NCI-H2196 treated with DMSO at 0.1 percent for 48 hours (cell line): ENCODE measurements around the gene BARX2.
A peak's percentile ranks its signal among the peaks of the same experiment; 100 is the strongest.
"Not testable (repeated sequence)": the region's sequence is repeated elsewhere in the genome, so short reads cannot be mapped to it uniquely, and the experiment has no call there.

ENCODE experiments used
- DNase-seq: peaks from one replicate; lab custom pipeline; 2025; ENCODE audit not compliant: unreplicated experiment; lab: John Stamatoyannopoulos, UW

BARX2 gene

DNA sequence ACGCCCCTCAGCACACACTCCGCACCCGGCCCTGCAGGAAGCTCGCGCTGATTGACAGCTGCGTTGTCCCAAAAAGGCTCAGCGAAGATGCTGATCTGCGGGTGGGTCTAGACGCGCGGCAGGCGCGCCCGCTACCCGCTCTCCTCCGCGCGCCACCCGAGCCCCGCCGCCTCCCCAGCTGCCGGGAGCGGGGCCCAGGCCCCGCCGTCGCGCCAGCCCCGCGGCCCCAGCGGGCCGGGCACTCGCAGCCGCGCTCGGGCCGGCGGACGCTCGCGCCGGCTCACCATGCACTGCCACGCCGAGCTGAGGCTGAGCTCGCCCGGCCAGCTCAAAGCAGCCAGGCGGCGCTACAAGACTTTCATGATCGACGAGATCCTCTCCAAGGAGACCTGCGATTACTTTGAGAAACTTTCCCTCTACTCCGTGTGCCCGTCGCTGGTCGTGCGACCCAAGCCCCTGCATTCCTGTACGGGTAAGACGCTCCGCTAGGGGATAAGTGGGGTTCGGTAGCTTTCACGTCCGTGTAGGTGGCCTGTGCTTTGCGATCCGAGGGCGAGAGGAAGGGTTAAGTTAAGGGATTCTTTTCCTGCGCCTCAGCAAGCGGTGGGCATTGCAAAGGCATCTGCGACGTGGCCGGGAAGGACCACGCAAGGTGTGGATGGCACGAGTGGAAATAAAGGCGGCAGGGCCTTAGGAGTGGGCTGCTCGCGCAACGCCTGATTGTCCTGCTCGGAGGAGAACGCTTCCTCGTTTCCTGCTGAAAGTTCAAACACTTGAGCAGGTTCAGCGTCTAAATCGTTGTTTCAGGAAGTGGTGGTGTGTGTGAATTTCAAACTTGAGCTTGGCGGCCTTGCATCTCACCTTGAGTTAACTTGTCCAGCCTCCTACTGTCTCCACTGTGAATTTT is at the start of gene BARX2:
Gene BARX2 (plus strand): TSS at position 98 of the 907 bp plus-strand sequence. CDS start 188 bp downstream, at position 286.
- DNase-seq, result peak; percentile 59

- DNase-seq, result no peak
These were observed 48.7 kb upstream of the BARX2 start for GRCh38 chr11:129326921-129327320.

GRCh38 chr11:129327708-129328107 is 47.9 kb upstream of the BARX2 start:
- not testable (repeated sequence) for DNase-seq

DNA sequence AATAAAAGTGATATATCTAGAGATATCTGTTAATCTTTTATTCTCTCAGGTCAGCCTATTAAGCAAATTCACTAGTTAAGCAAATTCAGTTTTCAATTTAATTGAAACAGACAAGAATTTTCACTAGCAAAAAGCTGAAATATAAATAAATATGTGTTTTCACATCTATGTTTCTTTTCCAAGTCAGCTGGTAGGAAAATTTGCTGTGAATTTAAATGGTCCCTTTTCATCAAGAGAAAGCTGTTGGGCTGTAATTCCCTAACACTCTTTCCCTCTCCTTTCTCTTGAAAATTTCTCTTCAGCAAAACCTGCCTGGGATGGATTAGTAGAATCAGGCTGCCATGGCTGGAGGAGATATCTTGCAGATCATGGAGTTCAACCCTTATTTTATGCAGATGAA is 46.9 kb upstream of the BARX2 start:
- no peak for DNase-seq

DNA sequence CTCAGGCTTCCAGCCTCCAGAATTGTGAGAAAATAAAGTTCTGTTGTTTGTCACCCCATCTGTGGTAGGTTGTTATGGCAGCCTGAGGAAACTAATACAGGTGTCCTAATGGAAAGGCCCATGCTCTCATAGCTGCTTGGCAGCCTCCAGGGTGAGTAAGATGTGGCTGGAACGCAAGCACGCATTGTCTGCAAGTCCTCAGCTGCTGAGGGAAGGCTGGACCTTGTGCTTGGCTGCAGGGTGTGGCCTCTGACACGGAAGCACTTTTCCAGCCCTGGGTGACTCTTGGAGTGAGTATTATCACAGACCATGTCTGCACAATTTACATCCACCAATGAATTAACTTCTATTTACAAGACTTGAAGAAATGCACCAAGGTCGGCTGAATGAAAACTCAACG is 44.4 kb upstream of the BARX2 start:
- DNase-seq, result no peak

- peak; percentile 84 for DNase-seq
These were observed 43.8 kb upstream of the BARX2 start for GRCh38 chr11:129331871-129332274.

- DNase-seq, result no peak
These were observed 41.8 kb upstream of the BARX2 start for GRCh38 chr11:129333873-129334272.

- not testable (repeated sequence) for DNase-seq
These were observed 31.2 kb upstream of the BARX2 start for GRCh38 chr11:129344301-129344940.

- no peak for DNase-seq
These were observed 28.7 kb upstream of the BARX2 start for GRCh38 chr11:129346916-129347315.

GRCh38 chr11:129348813-129349212 is 26.8 kb upstream of the BARX2 start:
- DNase-seq, result no peak

- no peak for DNase-seq
These were observed 23.0 kb upstream of the BARX2 start for GRCh38 chr11:129352676-129353075.

GRCh38 chr11:129354691-129355090 is 21.0 kb upstream of the BARX2 start:
- DNase-seq, result no peak

DNA sequence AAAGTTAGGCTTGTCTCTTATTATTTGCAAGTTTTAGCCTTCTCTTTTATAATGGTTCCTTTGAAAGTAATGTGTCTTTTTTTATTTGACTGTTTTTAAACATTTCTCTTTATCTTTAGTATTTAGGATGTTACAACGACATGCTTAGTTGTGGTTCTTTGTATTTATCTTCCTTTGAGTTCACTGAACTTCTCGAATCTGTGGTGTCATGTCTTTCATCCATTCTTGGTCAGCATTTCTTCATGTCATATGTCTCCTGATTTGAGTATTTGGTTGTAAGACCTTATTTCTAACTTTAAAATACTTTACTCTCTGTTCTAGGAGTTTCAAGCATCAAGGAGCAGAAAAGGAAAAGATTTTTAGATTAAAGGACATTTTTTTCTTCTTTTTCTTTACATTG is 15.9 kb upstream of the BARX2 start:
- no peak for DNase-seq

DNA sequence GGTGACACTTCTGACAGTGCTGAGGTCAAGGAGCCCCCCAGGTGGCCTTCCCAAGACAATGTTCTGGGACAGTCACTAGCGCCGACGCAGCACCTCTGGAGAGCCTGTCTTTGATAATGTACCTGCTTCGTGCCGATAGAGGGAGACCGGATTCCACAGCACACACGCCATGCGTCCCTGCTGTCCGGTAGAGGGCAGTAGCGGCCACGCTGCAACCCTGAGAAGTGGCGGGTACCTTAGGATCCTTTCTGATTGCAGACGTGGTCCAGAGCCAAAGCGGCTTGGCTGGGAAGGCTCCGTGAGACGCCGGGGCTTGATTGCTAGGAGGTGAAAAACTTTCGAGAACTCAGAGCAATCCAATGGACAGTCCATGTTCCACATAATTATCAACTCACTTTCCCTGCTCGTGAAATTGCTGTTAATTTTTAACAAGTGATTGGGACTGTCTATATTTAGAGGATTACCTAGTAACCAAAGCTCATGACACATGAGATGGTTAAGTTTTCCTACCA is 11.4 kb upstream of the BARX2 start:
- DNase-seq, result peak; percentile 80

DNA sequence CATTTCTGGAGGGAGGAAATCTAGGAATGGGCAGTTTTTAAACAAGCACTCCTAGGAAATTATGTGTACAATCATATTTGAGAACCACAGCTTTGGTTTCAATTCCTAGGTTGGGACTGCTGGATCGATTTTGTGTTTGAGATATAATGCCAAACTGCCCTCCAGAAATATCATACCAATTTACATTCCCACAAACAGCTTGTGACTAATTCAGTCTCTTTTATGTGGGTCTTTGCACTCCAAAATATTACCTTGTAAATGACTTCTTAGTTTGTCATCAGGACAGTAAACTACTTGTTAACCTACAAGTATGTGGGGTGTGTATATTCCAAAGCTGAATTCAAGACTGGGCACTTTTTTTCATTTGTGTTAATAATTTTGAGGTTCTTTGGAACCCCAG is 9.8 kb upstream of the BARX2 start:
- DNase-seq, result no peak

DNA sequence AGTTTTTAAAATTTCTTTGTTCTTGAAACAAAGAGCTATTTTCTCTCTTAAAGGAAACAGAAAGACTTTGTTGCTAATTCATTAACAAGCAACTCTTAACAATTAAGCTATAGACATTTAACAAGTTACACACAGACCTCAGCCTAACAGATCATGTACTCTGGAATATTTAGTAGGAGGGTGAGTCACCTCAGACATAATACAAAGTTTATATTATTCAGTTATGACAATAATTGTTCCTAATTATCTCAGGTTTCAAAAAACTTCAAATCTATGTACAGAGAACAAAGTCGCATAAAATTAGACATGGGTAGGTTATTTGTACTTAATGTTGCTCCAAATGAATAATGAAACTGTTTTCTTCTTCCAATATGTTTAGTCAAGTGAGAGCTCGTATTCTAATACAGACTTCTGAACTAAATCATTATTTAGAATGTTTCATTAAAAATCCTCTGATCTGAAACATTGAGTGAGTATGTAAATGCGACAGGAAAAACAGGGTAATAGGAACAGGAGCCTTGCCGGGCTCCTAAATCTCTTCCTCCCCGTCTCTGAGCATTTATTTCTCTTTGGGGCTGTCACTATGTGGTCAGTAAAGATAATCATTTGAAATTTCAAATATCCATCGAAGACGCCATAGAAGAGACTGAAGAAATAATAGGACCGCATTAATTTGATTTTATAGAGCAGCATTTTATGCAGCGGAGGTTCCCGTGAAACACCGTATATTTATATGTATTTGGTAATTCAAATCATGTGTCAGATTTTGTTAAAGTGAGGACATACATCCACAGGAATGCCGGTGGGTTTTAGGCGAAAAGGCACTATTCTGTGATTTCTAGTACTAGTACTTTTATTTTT is 8.7 kb upstream of the BARX2 start:
- no peak for DNase-seq

DNA sequence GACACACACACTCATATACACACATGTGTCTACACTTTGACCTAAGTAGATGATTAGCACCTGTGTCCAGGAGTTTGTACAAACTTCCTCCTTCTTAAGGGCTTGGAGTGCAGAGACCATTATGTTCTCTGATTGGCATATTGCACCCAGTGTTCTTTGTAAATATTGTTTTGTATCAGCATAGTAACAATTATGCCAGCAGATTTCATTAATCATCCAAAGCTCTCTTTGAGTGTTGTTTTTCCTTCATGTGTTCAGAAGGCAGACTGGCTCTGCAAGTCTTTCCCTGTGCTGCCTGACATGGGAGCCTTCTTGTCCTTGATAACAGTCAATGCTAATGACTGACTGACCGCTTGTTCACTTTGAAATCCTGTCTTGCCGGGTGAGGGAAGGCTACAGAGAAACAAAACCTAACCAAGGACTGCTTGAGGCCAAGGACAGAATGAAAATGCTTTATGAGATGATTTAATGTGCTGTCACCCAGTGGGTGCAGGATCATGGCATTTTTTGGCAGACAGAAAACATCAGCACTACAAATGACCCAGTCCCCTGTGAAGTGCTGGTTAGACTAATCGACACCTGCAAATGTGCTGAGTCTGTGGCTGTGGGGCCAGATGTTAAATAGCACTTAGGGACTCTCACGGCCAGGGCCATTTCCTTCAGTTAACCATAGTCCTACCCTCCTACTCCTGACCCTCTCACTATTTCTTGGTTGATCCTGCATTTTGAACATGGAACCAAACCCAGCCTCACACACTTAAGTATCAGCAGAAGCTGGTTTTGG is 6.6 kb upstream of the BARX2 start:
- DNase-seq, result no peak

GRCh38 chr11:129370715-129371114 is 4.9 kb upstream of the BARX2 start:
- DNase-seq, result no peak

DNA sequence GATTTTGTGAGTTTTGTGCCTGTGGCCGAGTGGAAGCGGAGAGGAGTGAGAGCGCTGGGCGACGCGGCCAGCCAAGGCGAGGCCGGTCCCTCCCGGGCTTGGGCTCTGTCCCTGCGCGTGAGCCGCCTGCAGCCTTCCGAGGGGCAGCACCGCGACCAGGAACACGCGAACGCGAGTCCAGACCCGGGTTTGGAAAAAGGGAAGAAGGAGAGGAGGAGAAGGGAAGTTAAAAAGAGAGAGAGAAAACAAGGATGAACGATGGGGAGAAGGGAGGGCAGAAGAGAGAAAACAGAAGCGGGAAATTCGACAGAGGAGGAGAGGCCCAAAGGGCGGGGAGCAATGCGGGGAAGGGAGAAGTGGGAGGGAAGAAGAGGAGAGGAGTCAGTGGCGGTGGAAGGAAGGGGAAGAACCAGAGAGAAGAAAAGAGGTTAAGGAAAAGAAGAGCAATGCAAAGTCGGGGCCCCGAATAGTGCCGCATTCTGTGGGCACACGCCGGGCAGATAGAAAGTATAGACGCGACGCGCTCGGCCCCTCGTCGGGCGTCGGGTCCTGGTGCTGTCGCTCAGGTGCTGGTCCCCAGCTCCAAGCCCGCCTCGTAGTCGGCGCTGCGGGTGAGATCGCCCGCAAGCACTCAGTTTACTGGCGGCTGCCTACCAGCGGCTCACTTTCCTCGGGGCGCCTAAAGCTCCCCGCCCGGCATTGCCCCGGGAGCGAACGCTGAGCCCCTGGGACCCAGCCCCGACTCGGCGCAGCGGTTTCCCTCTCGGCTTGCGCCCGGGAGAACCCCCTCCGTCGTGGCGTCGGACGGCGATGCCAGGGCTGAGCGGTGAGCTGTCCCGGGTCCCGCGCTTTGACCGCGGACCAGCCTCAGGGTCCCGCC is 2.8 kb upstream of the BARX2 start:
- no peak for DNase-seq
